Dermis blood vessel endothelial cell (primary cell): ENCODE data around the gene CMTR1. TPM values are rescaled to one million over a fixed set of nuclear protein-coding genes. Genes with fewer than 3 reads are reported as not detected.

ENCODE experiments used
- total RNA-seq: library from RNA; depleted of rRNA; stranded (reverse); fragments of >200 nt; gene quantifications from 2 replicates; pipeline ENCODE4 v1.2.3, GENCODE V29; 2014

CMTR1 gene
- total RNA-seq, 1 donor from 2014 or later = 41.0 TPM

Other genes with a start within 250 kb of the CMTR1 start
- 9.5 and 12.1 TPM in 2 replicates for gene TBC1D22B, start 175.4 kb upstream of the CMTR1 start, total RNA-seq
- 12.1 and 12.4 TPM in 2 replicates for gene TMEM217, start 175.1 kb upstream of the CMTR1 start, total RNA-seq
- 30.8 and 48.1 TPM in 2 replicates for gene RNF8, start 79.2 kb upstream of the CMTR1 start, total RNA-seq
- gene CCDC167, start 66.7 kb downstream of the CMTR1 start, total RNA-seq = 24.5 and 35.7 TPM in 2 replicates